Naive thymus-derived CD4-positive, alpha-beta T cell (primary cell): Measurements from ENCODE around the gene SRGAP2B. TPM values are rescaled to one million over a fixed set of nuclear protein-coding genes. Genes with fewer than 3 reads are reported as not detected.
"Not testable (repeated sequence)": the region's sequence is repeated elsewhere in the genome, so short reads cannot be mapped to it uniquely, and the experiment has no call there.

ENCODE experiments used
- ATAC-seq: fragments of 150-1000 bp; cut with Tn5 transposase; 2 replicates; pipeline ENCODE4 v1.10.0; 2021; ENCODE audit warnings: mild to moderate bottlenecking, moderate library complexity
- CTCF ChIA-PET: fragments of 350-600 bp; sonication (Branson Sonifier 250); formaldehyde crosslinking; loops from one replicate; lab custom pipeline; 2021; ENCODE audit warnings: antibody characterized with exemption; lab: Charles Lee
- POLR2A ChIA-PET: fragments of 350-600 bp; sonication (Branson Sonifier 250); formaldehyde crosslinking; loops from one replicate; lab custom pipeline; 2021; ENCODE audit warnings: antibody characterized with exemption, inconsistent platforms; lab: Charles Lee
- DNase-seq, 9 donors: peaks; one replicate each; pipeline versions ENCODE4 v3.0.0 to v3.0.0-alpha.2; 2020 to 2022; ENCODE audit warnings: mixed read lengths in 1 of 9
- H3K27ac ChIP-seq: one replicate; pipeline ENCODE4 v1.7.0; 2013; ENCODE audit warnings: mild to moderate bottlenecking, low read depth, low read length, moderate library complexity
- H3K27me3 ChIP-seq, 2 donors: one replicate each; pipeline ENCODE4 v1.7.0; 2013; ENCODE audit warnings: low read length in 2 of 2, mild to moderate bottlenecking in 2 of 2, moderate library complexity in 2 of 2; ENCODE audit not compliant: control insufficient read depth in 2 of 2, insufficient read depth in 2 of 2
- H3K36me3 ChIP-seq, 3 experiments: 1 replicate in 2 of 3; 2 replicates in 1 of 3; pipeline ENCODE4 v1.7.0; 2013; ENCODE audit warnings: low read length in 3 of 3, mild to moderate bottlenecking in 3 of 3, moderate library complexity in 1 of 3; ENCODE audit not compliant: insufficient read depth in 3 of 3, control insufficient read depth in 2 of 3
- H3K4me1 ChIP-seq, 2 donors: one replicate each; pipeline ENCODE4 v1.7.0; 2013; ENCODE audit warnings: low read length in 2 of 2, mild to moderate bottlenecking in 2 of 2, moderate library complexity in 1 of 2; ENCODE audit not compliant: control insufficient read depth in 2 of 2, insufficient read depth in 2 of 2
- H3K4me3 ChIP-seq: 2 replicates; pipeline ENCODE4 v1.7.0; 2013; ENCODE audit warnings: mild to moderate bottlenecking, low read length
- H3K9me3 ChIP-seq, 3 experiments: 1 replicate in 2 of 3; 2 replicates in 1 of 3; pipeline ENCODE4 v1.7.0; 2013; ENCODE audit warnings: low read length in 3 of 3; ENCODE audit not compliant: control insufficient read depth in 2 of 3
- H3K27ac Mint-ChIP-seq, 9 donors: one replicate each; pipeline ENCODE4 v1.8.0; 2020 to 2022; ENCODE audit warnings: mixed read lengths in 9 of 9, mild to moderate bottlenecking in 8 of 9, moderate library complexity in 5 of 9, inconsistent platforms in 2 of 9
- H3K27me3 Mint-ChIP-seq, 5 donors: one replicate each; pipeline ENCODE4 v1.8.0; 2021 to 2022; ENCODE audit warnings: mixed read lengths in 5 of 5, mild to moderate bottlenecking in 1 of 5
- H3K36me3 Mint-ChIP-seq, 5 donors: one replicate each; pipeline ENCODE4 v1.8.0; 2020 to 2022; ENCODE audit warnings: mixed read lengths in 5 of 5, mild to moderate bottlenecking in 3 of 5, inconsistent platforms in 1 of 5
- H3K4me1 Mint-ChIP-seq, 7 donors: one replicate each; pipeline ENCODE4 v1.8.0; 2020 to 2022; ENCODE audit warnings: mixed read lengths in 7 of 7, mild to moderate bottlenecking in 3 of 7, inconsistent platforms in 1 of 7
- H3K4me3 Mint-ChIP-seq, 10 donors: one replicate each; pipeline ENCODE4 v1.8.0; 2020 to 2022; ENCODE audit warnings: mild to moderate bottlenecking in 10 of 10, mixed read lengths in 10 of 10, moderate library complexity in 6 of 10, inconsistent platforms in 2 of 10
- H3K9me3 Mint-ChIP-seq, 11 donors: one replicate each; pipeline ENCODE4 v1.8.0; 2020 to 2022; ENCODE audit warnings: mixed read lengths in 11 of 11, mild to moderate bottlenecking in 4 of 11, inconsistent platforms in 1 of 11, moderate library complexity in 1 of 11
- intact Hi-C, 2 donors: fragments of 100-400 bp; cut with micrococcal nuclease; formaldehyde crosslinking; loops; one replicate each; pipeline ENCODE4 v1.15.1; 2023
- polyA plus RNA-seq, 2 donors: library from polyadenylated mRNA; unstranded; fragments of 300-500 nt; fragmentation: Illumina TruSeq; gene quantifications; one replicate each; pipeline ENCODE4 v1.2.3, GENCODE V29; 2021
- total RNA-seq, 6 experiments: library from RNA in 5 of 6; stranded (reverse) in 5 of 6; gene quantifications; 1 replicate in 5 of 6; 2 replicates in 1 of 6; pipeline ENCODE4 v1.2.3 and lab custom pipeline; 2021 to 2026

SRGAP2B gene
- total and polyA plus RNA-seq, 7 experiments from 2014 or later, result 0.85 to 37.3 (median 18.1) TPM

DNA sequence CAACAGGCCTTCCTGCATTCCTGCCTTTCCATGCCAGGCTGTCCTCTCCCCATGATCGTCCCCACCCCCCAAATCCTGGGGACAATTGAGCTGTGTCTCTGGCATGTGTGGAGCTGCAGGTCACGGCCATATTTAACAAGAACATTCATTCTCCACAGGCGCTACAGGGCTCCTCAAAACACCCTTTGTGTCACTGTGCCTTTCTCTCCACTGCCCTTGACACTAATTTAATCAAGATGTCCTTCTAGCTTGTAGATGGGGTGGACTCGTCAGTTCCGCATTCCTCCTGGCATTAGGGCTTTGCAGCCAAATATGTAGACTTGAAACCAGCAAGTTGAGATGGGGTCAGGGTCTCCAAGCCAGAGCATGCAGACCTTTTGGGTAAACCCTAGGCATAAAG lies 163.0 kb downstream of the SRGAP2B start:
- H3K9me3 Mint-ChIP-seq, ATAC-seq, H3K27ac ChIP-seq, H3K4me3 Mint-ChIP-seq, H3K9me3 ChIP-seq, CTCF ChIA-PET, H3K27me3 Mint-ChIP-seq, POLR2A ChIA-PET, H3K36me3 Mint-ChIP-seq, H3K4me3 ChIP-seq, H3K4me1 ChIP-seq, DNase-seq, H3K4me1 Mint-ChIP-seq, H3K27me3 ChIP-seq, intact Hi-C loops, H3K27ac Mint-ChIP-seq, H3K36me3 ChIP-seq: not testable (repeated sequence)

DNA sequence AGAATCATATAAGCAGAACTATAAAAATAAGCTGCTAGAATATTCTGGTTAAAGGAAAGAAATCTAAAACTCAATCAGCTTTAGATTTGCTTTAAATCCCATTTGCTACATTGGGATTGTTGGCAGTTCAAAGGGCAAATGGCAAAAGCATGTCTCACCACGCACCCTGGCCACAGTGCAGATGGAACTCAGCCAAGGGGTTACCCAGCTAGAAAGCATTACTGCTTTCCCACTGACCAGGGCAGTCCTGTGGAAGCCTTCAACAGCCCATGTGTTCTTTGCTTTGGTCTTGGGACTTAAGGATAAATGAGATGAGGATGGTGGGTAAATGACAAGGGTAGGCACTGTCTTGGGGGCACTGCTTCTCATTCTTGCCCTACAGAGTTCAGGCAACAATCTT lies 163.6 kb downstream of the SRGAP2B start:
- H3K4me1 ChIP-seq, H3K4me1 Mint-ChIP-seq: not testable (repeated sequence)

DNA sequence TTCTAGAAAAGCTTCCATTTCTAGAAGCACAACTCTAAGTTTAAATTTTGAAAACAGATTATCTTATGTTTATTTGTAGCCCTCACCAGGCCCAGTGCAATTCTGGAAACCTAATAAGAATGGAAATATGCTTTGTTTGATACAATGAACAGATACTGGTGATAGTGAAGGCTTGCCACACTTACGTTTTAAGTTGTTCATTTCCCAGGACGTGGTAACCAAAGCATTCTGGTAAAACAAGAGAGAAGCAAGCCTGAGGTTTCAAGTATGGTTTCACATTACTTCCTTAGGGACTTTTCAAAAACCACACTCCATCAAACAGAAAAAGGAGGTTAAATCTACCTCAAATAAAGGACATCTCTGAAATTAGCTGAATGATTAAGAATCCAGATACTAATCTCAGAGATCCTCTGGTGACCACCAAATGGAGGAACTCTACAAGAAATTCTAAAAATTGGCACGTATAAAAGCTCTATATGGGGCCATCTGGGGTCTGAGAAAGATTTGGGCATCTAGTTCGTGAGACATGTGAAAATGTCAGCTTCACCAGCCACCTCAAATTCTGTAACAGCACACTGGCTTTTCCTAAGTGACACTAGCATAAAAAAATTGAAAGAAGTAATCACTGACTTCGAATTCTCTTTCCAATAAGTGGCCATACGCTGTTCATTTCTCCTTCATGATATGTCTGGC lies 164.9 kb downstream of the SRGAP2B start:
- H3K36me3 ChIP-seq, CTCF ChIA-PET, H3K4me3 ChIP-seq, DNase-seq, H3K4me1 ChIP-seq, intact Hi-C loops, POLR2A ChIA-PET, H3K4me1 Mint-ChIP-seq, H3K36me3 Mint-ChIP-seq, H3K27me3 Mint-ChIP-seq, H3K9me3 ChIP-seq, H3K9me3 Mint-ChIP-seq, H3K27me3 ChIP-seq, ATAC-seq, H3K27ac ChIP-seq: not testable (repeated sequence)
- Mint-ChIP-seq H3K27ac (peak overlapping the region in 1 of 9 donors; percentile 66), H3K4me3 (peak overlapping the region in 1 of 10 donors; percentile 23)

More for the DNA sequence above, 163.6 kb downstream of the SRGAP2B start:
- ATAC-seq, H3K27me3 Mint-ChIP-seq, H3K36me3 ChIP-seq, DNase-seq, H3K4me3 Mint-ChIP-seq, POLR2A ChIA-PET, H3K9me3 Mint-ChIP-seq, H3K27ac ChIP-seq, H3K4me3 ChIP-seq, CTCF ChIA-PET, H3K36me3 Mint-ChIP-seq, H3K27me3 ChIP-seq, H3K27ac Mint-ChIP-seq, H3K9me3 ChIP-seq, intact Hi-C loops: not testable (repeated sequence)

DNA sequence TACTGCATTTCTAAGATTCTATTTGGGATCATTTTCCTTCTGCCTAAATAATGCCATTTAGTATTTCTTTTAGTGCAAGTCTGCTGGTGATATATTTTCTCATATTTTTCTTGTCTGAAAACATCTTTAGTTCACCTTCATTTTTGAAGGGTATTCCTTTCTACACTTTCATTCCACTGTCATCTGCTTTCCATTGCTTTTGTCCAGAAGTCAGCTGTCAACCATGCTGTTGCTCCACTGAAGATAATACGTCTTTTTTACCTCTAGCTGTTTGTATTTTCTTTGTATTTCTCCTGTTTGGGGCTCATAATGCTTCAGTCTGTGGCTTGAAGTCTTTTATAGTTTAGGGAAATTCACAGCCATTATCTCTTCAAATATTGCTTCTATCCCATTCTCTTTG lies 167.8 kb downstream of the SRGAP2B start:
- H3K4me1 ChIP-seq, intact Hi-C loops, CTCF ChIA-PET, H3K27ac ChIP-seq, H3K9me3 Mint-ChIP-seq, H3K36me3 ChIP-seq, POLR2A ChIA-PET, H3K36me3 Mint-ChIP-seq, H3K4me3 ChIP-seq, H3K27ac Mint-ChIP-seq, ATAC-seq, H3K27me3 Mint-ChIP-seq, H3K27me3 ChIP-seq, H3K4me3 Mint-ChIP-seq, H3K4me1 Mint-ChIP-seq, H3K9me3 ChIP-seq: not testable (repeated sequence)
- DNase-seq, result peak in 1 of 9 donors; percentile 0

DNA sequence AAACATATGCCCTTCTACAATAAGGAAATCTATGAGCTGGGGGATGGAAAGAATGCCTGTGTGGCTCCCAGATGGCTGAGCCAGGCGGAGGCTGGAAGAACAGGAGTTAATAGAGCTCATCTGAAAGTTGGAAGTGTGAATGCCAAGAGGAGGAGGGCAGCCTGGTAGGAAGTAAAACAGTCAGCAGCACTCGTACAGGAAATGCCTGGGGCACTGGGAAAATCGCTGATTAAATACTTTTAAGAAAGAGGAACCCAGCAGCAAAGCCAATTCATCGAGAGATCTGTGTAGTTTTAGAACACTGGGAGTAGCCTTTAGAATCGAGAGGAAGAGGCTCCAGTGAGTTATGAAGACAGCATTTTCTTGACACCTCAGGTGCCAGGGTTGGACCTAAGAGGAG lies 171.5 kb downstream of the SRGAP2B start:
- H3K4me1 ChIP-seq, DNase-seq, intact Hi-C loops, H3K36me3 ChIP-seq, H3K4me1 Mint-ChIP-seq, H3K9me3 ChIP-seq, H3K36me3 Mint-ChIP-seq, H3K27ac Mint-ChIP-seq, H3K27me3 Mint-ChIP-seq, POLR2A ChIA-PET, CTCF ChIA-PET, H3K4me3 Mint-ChIP-seq, H3K27ac ChIP-seq, H3K27me3 ChIP-seq, H3K4me3 ChIP-seq, H3K9me3 Mint-ChIP-seq: not testable (repeated sequence)
- peak; percentile 58 for ATAC-seq

DNA sequence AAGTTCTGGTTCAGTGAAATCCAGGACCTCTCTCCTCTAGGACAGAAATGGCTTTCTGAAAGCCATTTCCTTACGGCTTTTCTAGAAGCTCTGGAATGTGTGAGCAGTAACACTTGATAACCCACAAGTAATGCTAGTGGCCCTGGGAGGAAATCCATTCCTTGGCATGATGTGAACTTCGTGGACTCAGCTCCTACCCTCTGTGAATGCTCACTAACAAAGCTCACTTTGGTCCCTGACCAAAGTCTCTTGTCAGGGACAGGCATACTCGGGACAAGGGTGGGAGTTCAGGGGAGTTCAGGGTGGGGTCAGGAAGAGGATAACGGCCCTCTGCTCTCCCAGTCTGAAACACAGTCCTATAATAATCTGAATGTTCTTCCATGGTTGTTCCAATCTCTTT lies 172.3 kb downstream of the SRGAP2B start:
- H3K27ac ChIP-seq, H3K27me3 ChIP-seq, H3K27me3 Mint-ChIP-seq, H3K4me3 ChIP-seq, H3K4me3 Mint-ChIP-seq, H3K36me3 Mint-ChIP-seq, POLR2A ChIA-PET, H3K9me3 Mint-ChIP-seq, H3K36me3 ChIP-seq, H3K4me1 Mint-ChIP-seq, CTCF ChIA-PET, DNase-seq, intact Hi-C loops, H3K4me1 ChIP-seq, H3K27ac Mint-ChIP-seq, H3K9me3 ChIP-seq, ATAC-seq: not testable (repeated sequence)

DNA sequence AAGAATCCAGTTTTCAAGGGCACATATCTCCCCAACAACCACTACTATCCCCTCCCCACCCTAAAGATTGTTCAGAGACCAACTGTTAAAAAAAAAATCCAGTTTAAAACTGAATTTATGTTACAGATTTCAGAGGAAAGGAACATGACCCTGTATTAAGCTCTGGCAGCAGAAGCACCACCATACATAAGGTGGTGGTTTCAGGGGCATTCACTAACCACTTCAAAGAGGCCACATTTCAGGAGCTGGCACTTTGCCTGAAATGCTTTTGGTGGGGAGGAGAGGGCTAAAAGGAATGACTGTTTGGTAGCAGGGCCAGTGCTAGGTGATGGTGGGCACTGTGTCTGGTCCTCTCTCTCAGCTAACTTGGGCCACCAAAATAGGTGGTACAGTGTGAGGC lies 176.0 kb downstream of the SRGAP2B start:
- H3K27me3 ChIP-seq, CTCF ChIA-PET, H3K4me1 Mint-ChIP-seq, DNase-seq, H3K9me3 Mint-ChIP-seq, H3K4me1 ChIP-seq, H3K36me3 ChIP-seq, H3K9me3 ChIP-seq, H3K4me3 Mint-ChIP-seq, H3K4me3 ChIP-seq, H3K27ac ChIP-seq, H3K27ac Mint-ChIP-seq, POLR2A ChIA-PET, H3K27me3 Mint-ChIP-seq, ATAC-seq, H3K36me3 Mint-ChIP-seq, intact Hi-C loops: not testable (repeated sequence)
